Muscle of back (tissue), 11 donors: ENCODE data around the gene GCGR. TPM values are rescaled to one million over a fixed set of nuclear protein-coding genes. Genes with fewer than 3 reads are reported as not detected.
"Not testable (repeated sequence)": the region's sequence is repeated elsewhere in the genome, so short reads cannot be mapped to it uniquely, and the experiment has no call there.

Source experiments
- DNase-seq, 3 donors: peaks; one replicate each; pipeline versions ENCODE4 v3.0.0 to v3.0.0-alpha.2; 2013
- polyA plus RNA-seq, 10 donors: library from polyadenylated mRNA; unstranded; fragments of 120-200 nt; gene quantifications; one replicate each; pipeline ENCODE4 v1.2.1, GENCODE V29; 2013; ENCODE audit not compliant: insufficient read length in 10 of 10

Gene GCGR
- polyA plus RNA-seq, 10 donors, result 0.10 TPM; not detected in 9

GRCh38 chr17:81831957-81832607 lies 28.1 kb downstream of the GCGR start:
- DNase-seq, result peak in 1 of 3 donors; percentile 49

GRCh38 chr17:81832608-81833159 lies 28.7 kb downstream of the GCGR start:
- DNase-seq, result peak in 2 of 3 donors; percentile 24 to 64

- DNase-seq, result peak; percentile 94 to 97 (median 96)
Observed at GRCh38 chr17:81833160-81833920, 29.4 kb downstream of the GCGR start, which contains the start of gene MCRIP1. MCRIP1 (minus strand) TSS chr17:81833291; CDS start chr17:81824506, 8,785 bp downstream.

- no peak for DNase-seq
Observed at GRCh38 chr17:81833921-81834830, 30.2 kb downstream of the GCGR start.

GRCh38 chr17:81834831-81835267 lies 30.9 kb downstream of the GCGR start, which contains the start of gene PPP1R27:
PPP1R27 (minus strand) TSS chr17:81835050; CDS start chr17:81834953, 97 bp downstream.
- no peak for DNase-seq

- no peak for DNase-seq
Observed at GRCh38 chr17:81837641-81838040, 33.7 kb downstream of the GCGR start.

GRCh38 chr17:81838753-81839255 lies 34.9 kb downstream of the GCGR start:
- DNase-seq, result no peak

- DNase-seq, result no peak
Observed at GRCh38 chr17:81839301-81839700, 35.4 kb downstream of the GCGR start.

GRCh38 chr17:81840059-81840458 lies 36.1 kb downstream of the GCGR start:
- not testable (repeated sequence) for DNase-seq

- peak in 1 of 3 donors; percentile 51 for DNase-seq
Observed at GRCh38 chr17:81840826-81841778, 37.2 kb downstream of the GCGR start.

GRCh38 chr17:81841866-81842265 lies 37.9 kb downstream of the GCGR start:
- no peak for DNase-seq

GRCh38 chr17:81842378-81842724 lies 38.4 kb downstream of the GCGR start:
- no peak for DNase-seq

- no peak for DNase-seq
Observed at GRCh38 chr17:81842725-81843504, 39.0 kb downstream of the GCGR start.

GRCh38 chr17:81843713-81844326 lies 39.9 kb downstream of the GCGR start:
- DNase-seq, result no peak

GRCh38 chr17:81844327-81844851 lies 40.4 kb downstream of the GCGR start:
- DNase-seq, result no peak

- no peak for DNase-seq
Observed at GRCh38 chr17:81844887-81845286, 40.9 kb downstream of the GCGR start.

- DNase-seq, result no peak
Observed at GRCh38 chr17:81845361-81845760, 41.4 kb downstream of the GCGR start.

- no peak for DNase-seq
Observed at GRCh38 chr17:81845881-81846742, 42.2 kb downstream of the GCGR start.
